ENCODE results near the gene CD22. TPM values are rescaled to one million over a fixed set of nuclear protein-coding genes. Genes with fewer than 3 reads are reported as not detected.

CD22 gene
- total RNA-seq, 4 donors from 2014 or later: 2.7 to 5.6 (median 4.9) TPM

- no peak for ATAC-seq
- Histone ChIP-seq H3K27me3 (peaks cover 27% of the 10 kb centered on the region), H3K4me1 (no peaks in the 10 kb centered on the region), H3K4me3 (no peak overlapping the region), H3K36me3 (no peaks in the 10 kb centered on the region), H3K9me3 (no peaks in the 10 kb centered on the region), H3K27ac (no peak overlapping the region)
- TF ChIP-seq EP300 (IDR thresholded peaks at IDR 0.05): no peak
- no peak for TF ChIP-seq POLR2A (IDR thresholded peaks at IDR 0.05)
- TF ChIP-seq POLR2AphosphoS5 (IDR thresholded peaks at IDR 0.05): no peak
- TF ChIP-seq CTCF (IDR thresholded peaks at IDR 0.05): no peak
- 29 to 37% methylated on average over 11 to 13 of the region's 19 CpGs for WGBS, 2 donors (ENCODE audit: low coverage in 1 of 2)
Observed at GRCh38 chr19:35395382-35396199, 66.6 kb downstream of the CD22 start.

GRCh38 chr19:35396240-35396885, 67.4 kb downstream of the CD22 start:
- no peaks in the 10 kb centered on the region for H3K36me3 ChIP-seq
- no peak for TF ChIP-seq POLR2A (IDR thresholded peaks at IDR 0.05)
- TF ChIP-seq EP300 (IDR thresholded peaks at IDR 0.05): no peak
- H3K4me1 ChIP-seq: no peaks in the 10 kb centered on the region
- no peak overlapping the region for H3K27ac ChIP-seq
- 65 to 91% methylated on average over 4 to 9 of the region's 14 CpGs for WGBS, 2 donors (ENCODE audit: low coverage in 1 of 2)
- H3K27me3 ChIP-seq: peaks cover 27% of the 10 kb centered on the region
- ATAC-seq: no peak
- no peaks in the 10 kb centered on the region for H3K9me3 ChIP-seq
- H3K4me3 ChIP-seq: no peak overlapping the region

Other genes with a start within 250 kb of the CD22 start
- 10 to 100 TPM in 1 of 4 donors, 1 to 10 TPM in 3; 1.2 to 38.8 (median 4.2) TPM for gene FXYD3, start 213.4 kb upstream of the CD22 start, total RNA-seq
- 10 to 100 TPM; 24.8 to 47.9 (median 36.2) TPM for gene LGI4, start 194.1 kb upstream of the CD22 start, total RNA-seq
- gene FXYD1, start 190.4 kb upstream of the CD22 start, total RNA-seq: 100 to 1,000 TPM in 1 of 4 donors, 10 to 100 TPM in 3; 42.8 to 140 (median 52.7) TPM
- not detected for gene FXYD7, start 185.9 kb upstream of the CD22 start, total RNA-seq
- 10 to 100 TPM; 18.8 to 42.5 (median 33.0) TPM for gene FXYD5, start 174.5 kb upstream of the CD22 start, total RNA-seq
- gene FAM187B, start 100.4 kb upstream of the CD22 start, total RNA-seq: not detected
- 1 to 10 TPM; 3.3 to 6.6 (median 5.2) TPM for gene LSR, start 80.2 kb upstream of the CD22 start, total RNA-seq
- gene USF2, start 60.2 kb upstream of the CD22 start, total RNA-seq: 100 to 1,000 TPM in 1 of 4 donors, 10 to 100 TPM in 3; 75.1 to 137 (median 93.0) TPM
- not detected for gene HAMP, start 46.7 kb upstream of the CD22 start, total RNA-seq
- gene MAG, start 37.0 kb upstream of the CD22 start, total RNA-seq: under 1 TPM in 1 of 4 donors, not detected in 3; 0.40 TPM
- gene FFAR1, start 18.7 kb downstream of the CD22 start, total RNA-seq: not detected
- under 1 TPM in 1 of 4 donors, not detected in 3; 0.13 TPM for gene FFAR3, start 29.3 kb downstream of the CD22 start, total RNA-seq
- gene GPR42, start 41.9 kb downstream of the CD22 start, total RNA-seq: not detected
- 1 to 10 TPM in 1 of 4 donors, under 1 TPM in 1, not detected in 2; 0.35 to 1.3 TPM for gene FFAR2, start 119.1 kb downstream of the CD22 start, total RNA-seq
- gene KRTDAP, start 161.3 kb downstream of the CD22 start, total RNA-seq: not detected
- gene DMKN, start 184.5 kb downstream of the CD22 start, total RNA-seq: 10 to 100 TPM in 2 of 4 donors, 1 to 10 TPM in 2; 5.6 to 20.0 (median 9.0) TPM
- gene SBSN, start 199.1 kb downstream of the CD22 start, total RNA-seq: 10 to 100 TPM in 1 of 4 donors, 1 to 10 TPM in 2, not detected in 1; 1.0 to 13.4 (median 1.2) TPM
- gene GAPDHS, start 204.3 kb downstream of the CD22 start, total RNA-seq: not detected
- 10 to 100 TPM; 60.0 to 82.6 (median 64.1) TPM for gene TMEM147, start 216.4 kb downstream of the CD22 start, total RNA-seq
- gene ATP4A, start 234.5 kb downstream of the CD22 start, total RNA-seq: not detected

Measured in gastroesophageal sphincter (tissue), 4 donors.